ENCODE results near the gene KREMEN2. TPM values are rescaled to one million over a fixed set of nuclear protein-coding genes. Genes with fewer than 3 reads are reported as not detected.
A peak's percentile ranks its signal among the peaks of the same experiment; 100 is the strongest.

KREMEN2 gene
- total RNA-seq, 2 experiments from 2014 or later, result not detected

GRCh38 chr16:2980227-2981176, 16.4 kb downstream of the KREMEN2 start, which contains the start of gene PKMYT1:
PKMYT1 (minus strand) TSS chr16:2980446; CDS start chr16:2979657, 789 bp downstream.
- H3K4me1 Mint-ChIP-seq (ENCODE audit: low read depth), result no peaks in the 10 kb centered on the region
- peak within 1 kb of the TSS; percentile 82 for H3K4me3 Mint-ChIP-seq
- no peaks in the 10 kb centered on the region for H3K36me3 ChIP-seq (ENCODE audit: insufficient read depth, low read length)
- no peak for TF ChIP-seq CTCF (IDR thresholded peaks at IDR 0.05)
- peak; percentile 86 to 98 (median 94) for DNase-seq
- H3K27ac ChIP-seq (ENCODE audit: low read depth in 1 of 2, low read length in 2 of 2), result peak within 1 kb of the TSS; percentile 50 to 73
- peak; percentile 95 for ATAC-seq (ENCODE audit: poor library complexity)
- no peaks in the 10 kb centered on the region for H3K36me3 Mint-ChIP-seq (ENCODE audit: low read depth)
- ChIA-PET CTCF (interaction anchor here (0.8 to 1.7 kb wide), 3 partner anchors 10 to 50 kb away, joined by 3 to 4 read pairs (median 3); no protein-coding TSS in a partner anchor), POLR2A (interaction anchor here (0.6 to 2.1 kb wide), 11 partner anchors 12 to 596 kb away, joined by 3 to 22 read pairs (median 3); partner anchors contain the start of genes KCTD5, KREMEN2, PAQR4 and TNFRSF12A)
- peaks cover 0 to 7% of the 10 kb centered on the region in 2 experiments for H3K9me3 ChIP-seq (ENCODE audit: control insufficient read depth in 1 of 2, insufficient read depth in 1 of 2, low read length in 2 of 2)
- peak within 1 kb of the TSS; percentile 93 for H3K4me3 ChIP-seq (ENCODE audit: low read length)
- H3K4me1 ChIP-seq (ENCODE audit: insufficient read depth, low read length), result peaks cover 29% of the 10 kb centered on the region
- H3K27ac Mint-ChIP-seq, result peak within 1 kb of the TSS; percentile 49
- intact Hi-C loops (cut with DNase I, micrococcal nuclease), result loop anchor here in 1 of 2 experiments (1.0 to 5.0 kb wide), 4 partner anchors 11 to 103 kb away; partner anchors contain the start of genes FLYWCH1 and PAQR4
- peaks cover 0 to 3% of the 10 kb centered on the region in 2 experiments for H3K27me3 ChIP-seq (ENCODE audit: control insufficient read depth in 1 of 2, insufficient read depth in 2 of 2, low read length in 2 of 2)
- no peaks in the 10 kb centered on the region for H3K9me3 Mint-ChIP-seq
- H3K27me3 Mint-ChIP-seq, result no peaks in the 10 kb centered on the region

- Mint-ChIP-seq H3K4me1 (ENCODE audit: low read depth) (no peaks in the 10 kb centered on the region), H3K27ac (peak overlapping the region; percentile 49), H3K27me3 (no peaks in the 10 kb centered on the region), H3K9me3 (no peaks in the 10 kb centered on the region), H3K4me3 (peak overlapping the region; percentile 75), H3K36me3 (ENCODE audit: low read depth) (no peaks in the 10 kb centered on the region)
- Histone ChIP-seq H3K36me3 (ENCODE audit: insufficient read depth, low read length) (no peaks in the 10 kb centered on the region), H3K27me3 (ENCODE audit: control insufficient read depth in 1 of 2, insufficient read depth in 2 of 2, low read length in 2 of 2) (peaks cover 0 to 3% of the 10 kb centered on the region in 2 experiments), H3K27ac (ENCODE audit: low read depth in 1 of 2, low read length in 2 of 2) (no peak overlapping the region), H3K4me3 (ENCODE audit: low read length) (peak overlapping the region; percentile 93), H3K4me1 (ENCODE audit: insufficient read depth, low read length) (peaks cover 29% of the 10 kb centered on the region), H3K9me3 (ENCODE audit: control insufficient read depth in 1 of 2, insufficient read depth in 1 of 2, low read length in 2 of 2) (peaks cover 0 to 7% of the 10 kb centered on the region in 2 experiments)
- CTCF ChIA-PET, result interaction anchor here (0.7 to 1.7 kb wide), 4 partner anchors 11 to 50 kb away, joined by 3 to 4 read pairs (median 3); no protein-coding TSS in a partner anchor
- ATAC-seq (ENCODE audit: poor library complexity) (no peak), DNase-seq (no peak)
- POLR2A ChIA-PET, result interaction anchor here (0.7 to 2.1 kb wide), 6 partner anchors 13 to 299 kb away, joined by 3 to 22 read pairs (median 3); partner anchors contain the start of genes KCTD5, PAQR4 and TNFRSF12A
- TF ChIP-seq CTCF (IDR thresholded peaks at IDR 0.05), result no peak
- intact Hi-C loops (cut with DNase I, micrococcal nuclease), result loop anchor here in 1 of 2 experiments (5.0 kb wide), 2 partner anchors 69 to 104 kb away; partner anchors contain the start of gene FLYWCH1
Observed at GRCh38 chr16:2981177-2981898, 17.3 kb downstream of the KREMEN2 start.

- no peaks in the 10 kb centered on the region for H3K9me3 Mint-ChIP-seq
- intact Hi-C loops (cut with DNase I, micrococcal nuclease), result loop anchor here in 1 of 2 experiments (2.0 to 5.0 kb wide), 3 partner anchors 39 to 105 kb away; partner anchors contain the start of genes FLYWCH1 and TNFRSF12A
- TF ChIP-seq CTCF (IDR thresholded peaks at IDR 0.05), result no peak
- no peaks in the 10 kb centered on the region for H3K36me3 Mint-ChIP-seq (ENCODE audit: low read depth)
- ChIA-PET POLR2A (interaction anchor here (0.7 to 2.1 kb wide), 2 partner anchors 13 to 67 kb away, joined by 3 to 22 read pairs; partner anchors contain the start of gene PAQR4), CTCF (interaction anchor here (0.7 to 1.7 kb wide), 2 partner anchors 12 kb away, joined by 3 to 4 read pairs; no protein-coding TSS in a partner anchor)
- peak overlapping the region; percentile 75 for H3K4me3 Mint-ChIP-seq
- DNase-seq (no peak), ATAC-seq (ENCODE audit: poor library complexity) (no peak)
- no peaks in the 10 kb centered on the region for H3K27me3 Mint-ChIP-seq
- Histone ChIP-seq H3K4me1 (ENCODE audit: insufficient read depth, low read length) (peaks cover 29% of the 10 kb centered on the region), H3K4me3 (ENCODE audit: low read length) (no peak overlapping the region), H3K27ac (ENCODE audit: low read depth in 1 of 2, low read length in 2 of 2) (no peak overlapping the region), H3K27me3 (ENCODE audit: control insufficient read depth in 1 of 2, insufficient read depth in 2 of 2, low read length in 2 of 2) (peaks cover 0 to 3% of the 10 kb centered on the region in 2 experiments), H3K9me3 (ENCODE audit: control insufficient read depth in 1 of 2, insufficient read depth in 1 of 2, low read length in 2 of 2) (peaks cover 0 to 7% of the 10 kb centered on the region in 2 experiments), H3K36me3 (ENCODE audit: insufficient read depth, low read length) (no peaks in the 10 kb centered on the region)
- no peak overlapping the region for H3K27ac Mint-ChIP-seq
- H3K4me1 Mint-ChIP-seq (ENCODE audit: low read depth), result no peaks in the 10 kb centered on the region
Observed at GRCh38 chr16:2981899-2982250, 17.8 kb downstream of the KREMEN2 start.
